ENCODE results near the gene EMID1. TPM values are rescaled to one million over a fixed set of nuclear protein-coding genes. Genes with fewer than 3 reads are reported as not detected.

Gene EMID1
- total RNA-seq, 1 donor from 2014 or later: 7.0 TPM

GRCh38 chr22:29195118-29195963, 10.4 kb upstream of the EMID1 start:
- DNase-seq (ENCODE audit: low spot score): no peak

- no peak for DNase-seq (ENCODE audit: low spot score)
Measured at GRCh38 chr22:29195964-29196666, 9.6 kb upstream of the EMID1 start.

GRCh38 chr22:29197096-29197495, 8.6 kb upstream of the EMID1 start:
- no peak for DNase-seq (ENCODE audit: low spot score)

GRCh38 chr22:29198240-29198639, 7.5 kb upstream of the EMID1 start:
- DNase-seq (ENCODE audit: low spot score): no peak

- DNase-seq (ENCODE audit: low spot score): no peak
Measured at GRCh38 chr22:29199702-29200400, 5.8 kb upstream of the EMID1 start.

- DNase-seq (ENCODE audit: low spot score): no peak
Measured at GRCh38 chr22:29200901-29201300, 4.8 kb upstream of the EMID1 start.

GRCh38 chr22:29201782-29202181, 3.9 kb upstream of the EMID1 start:
- DNase-seq (ENCODE audit: low spot score): no peak

- DNase-seq (ENCODE audit: low spot score): peak; percentile 65
Measured at GRCh38 chr22:29202212-29203192, 3.2 kb upstream of the EMID1 start.

- DNase-seq (ENCODE audit: low spot score): no peak
Measured at GRCh38 chr22:29203488-29204454, 1.9 kb upstream of the EMID1 start.

GRCh38 chr22:29204455-29205183, 1.1 kb upstream of the EMID1 start:
- DNase-seq (ENCODE audit: low spot score): no peak

GRCh38 chr22:29205252-29205593, 473 bp upstream of the EMID1 start:
- no peak for DNase-seq (ENCODE audit: low spot score)

GRCh38 chr22:29206372-29207242, 911 bp downstream of the EMID1 start:
- no peak for DNase-seq (ENCODE audit: low spot score)

GRCh38 chr22:29207243-29207550, 1.5 kb downstream of the EMID1 start:
- DNase-seq (ENCODE audit: low spot score): no peak

- no peak for DNase-seq (ENCODE audit: low spot score)
Measured at GRCh38 chr22:29207562-29208501, 2.1 kb downstream of the EMID1 start.

GRCh38 chr22:29208502-29208862, 2.8 kb downstream of the EMID1 start:
- DNase-seq (ENCODE audit: low spot score): no peak

GRCh38 chr22:29208879-29209623, 3.4 kb downstream of the EMID1 start:
- peak; percentile 19 for DNase-seq (ENCODE audit: low spot score)

GRCh38 chr22:29209624-29209929, 3.9 kb downstream of the EMID1 start:
- DNase-seq (ENCODE audit: low spot score): no peak

Data from mucosa of gallbladder (tissue), 1 donor.